Sigmoid colon (tissue), 4 donors: ENCODE results near the gene PANK4.

ENCODE experiments used
- EP300 ChIP-seq, 4 donors: sonication (generic); formaldehyde crosslinking; IDR thresholded peaks; one replicate each; pipeline ENCODE4 v1.6.1; 2017; ENCODE audit warnings: antibody characterized with exemption in 4 of 4
- POLR2AphosphoS5 ChIP-seq, 4 donors: sonication (generic); formaldehyde crosslinking; IDR thresholded peaks; one replicate each; pipeline ENCODE4 v1.6.1; 2017; ENCODE audit warnings: antibody characterized with exemption in 4 of 4
- TF ChIP-seq, protein P1 (sequence below), 4 experiments: fragments of 450-650 bp in 3 of 4; fragments of 200-600 bp in 1 of 4; IDR thresholded peaks; one replicate each; pipeline ENCODE4 v1.5.1; 2016 to 2019; ENCODE audit warnings: antibody characterized with exemption in 4 of 4, mild to moderate bottlenecking in 3 of 4, moderate library complexity in 2 of 4

- TF ChIP-seq POLR2AphosphoS5 (IDR thresholded peaks at IDR 0.05) = no peak
- TF ChIP-seq, protein P1, sequence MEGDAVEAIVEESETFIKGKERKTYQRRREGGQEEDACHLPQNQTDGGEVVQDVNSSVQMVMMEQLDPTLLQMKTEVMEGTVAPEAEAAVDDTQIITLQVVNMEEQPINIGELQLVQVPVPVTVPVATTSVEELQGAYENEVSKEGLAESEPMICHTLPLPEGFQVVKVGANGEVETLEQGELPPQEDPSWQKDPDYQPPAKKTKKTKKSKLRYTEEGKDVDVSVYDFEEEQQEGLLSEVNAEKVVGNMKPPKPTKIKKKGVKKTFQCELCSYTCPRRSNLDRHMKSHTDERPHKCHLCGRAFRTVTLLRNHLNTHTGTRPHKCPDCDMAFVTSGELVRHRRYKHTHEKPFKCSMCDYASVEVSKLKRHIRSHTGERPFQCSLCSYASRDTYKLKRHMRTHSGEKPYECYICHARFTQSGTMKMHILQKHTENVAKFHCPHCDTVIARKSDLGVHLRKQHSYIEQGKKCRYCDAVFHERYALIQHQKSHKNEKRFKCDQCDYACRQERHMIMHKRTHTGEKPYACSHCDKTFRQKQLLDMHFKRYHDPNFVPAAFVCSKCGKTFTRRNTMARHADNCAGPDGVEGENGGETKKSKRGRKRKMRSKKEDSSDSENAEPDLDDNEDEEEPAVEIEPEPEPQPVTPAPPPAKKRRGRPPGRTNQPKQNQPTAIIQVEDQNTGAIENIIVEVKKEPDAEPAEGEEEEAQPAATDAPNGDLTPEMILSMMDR (IDR thresholded peaks at IDR 0.05) = no peak
- TF ChIP-seq EP300 (IDR thresholded peaks at IDR 0.05) = no peak
Measured at GRCh38 chr1:2538872-2539271, 12.5 kb upstream of the PANK4 start.
